Measurements from ENCODE around the gene PABPN1L.

Gene PABPN1L

DNA sequence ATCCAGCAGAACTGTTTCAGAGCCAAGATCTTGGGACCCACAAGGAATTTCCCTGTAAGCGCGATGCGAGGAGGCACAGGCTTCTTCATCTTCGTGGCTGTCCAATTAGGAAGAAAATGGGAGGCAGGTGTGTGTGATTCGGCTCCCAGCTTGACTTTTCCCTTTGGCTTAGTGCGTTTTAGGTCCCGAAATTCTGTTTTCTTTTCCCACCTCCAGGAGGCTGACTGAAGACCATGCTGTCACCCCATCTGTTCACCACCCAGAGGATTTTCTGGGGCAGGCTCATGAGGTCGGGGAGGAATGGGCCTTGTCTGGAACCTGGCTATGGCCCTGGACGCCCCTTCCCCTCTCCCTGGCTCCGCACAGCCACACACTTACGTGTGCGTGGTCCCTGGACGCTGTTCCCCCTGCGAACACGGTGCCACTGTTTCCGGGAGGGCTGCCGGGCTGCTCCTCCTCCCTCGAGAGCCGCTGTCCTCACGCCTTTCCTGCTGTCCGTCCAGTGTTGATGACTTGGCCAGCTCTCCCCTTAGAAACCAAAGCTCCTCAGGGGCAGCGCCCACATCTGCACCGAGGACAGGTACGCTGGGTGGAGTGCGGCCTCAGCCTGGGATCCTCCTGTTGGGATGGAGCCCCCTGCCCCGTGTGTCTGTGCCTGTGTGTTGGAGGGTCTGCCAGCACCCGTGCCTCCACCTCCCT is 2.7 kb upstream of the PABPN1L start:
- TF ChIP-seq, protein P1, sequence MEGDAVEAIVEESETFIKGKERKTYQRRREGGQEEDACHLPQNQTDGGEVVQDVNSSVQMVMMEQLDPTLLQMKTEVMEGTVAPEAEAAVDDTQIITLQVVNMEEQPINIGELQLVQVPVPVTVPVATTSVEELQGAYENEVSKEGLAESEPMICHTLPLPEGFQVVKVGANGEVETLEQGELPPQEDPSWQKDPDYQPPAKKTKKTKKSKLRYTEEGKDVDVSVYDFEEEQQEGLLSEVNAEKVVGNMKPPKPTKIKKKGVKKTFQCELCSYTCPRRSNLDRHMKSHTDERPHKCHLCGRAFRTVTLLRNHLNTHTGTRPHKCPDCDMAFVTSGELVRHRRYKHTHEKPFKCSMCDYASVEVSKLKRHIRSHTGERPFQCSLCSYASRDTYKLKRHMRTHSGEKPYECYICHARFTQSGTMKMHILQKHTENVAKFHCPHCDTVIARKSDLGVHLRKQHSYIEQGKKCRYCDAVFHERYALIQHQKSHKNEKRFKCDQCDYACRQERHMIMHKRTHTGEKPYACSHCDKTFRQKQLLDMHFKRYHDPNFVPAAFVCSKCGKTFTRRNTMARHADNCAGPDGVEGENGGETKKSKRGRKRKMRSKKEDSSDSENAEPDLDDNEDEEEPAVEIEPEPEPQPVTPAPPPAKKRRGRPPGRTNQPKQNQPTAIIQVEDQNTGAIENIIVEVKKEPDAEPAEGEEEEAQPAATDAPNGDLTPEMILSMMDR (IDR thresholded peaks at IDR 0.05; ENCODE audit: borderline replicate concordance, control extremely low read depth, extremely low read depth, insufficient read depth, missing control alignments) = no peak
- in situ Hi-C loops (cut with MboI; ENCODE audit: low sequenced_read_pairs, unreplicated experiment) = no loop called here
- no peak for DNase-seq (ENCODE audit: low spot score)

DNA sequence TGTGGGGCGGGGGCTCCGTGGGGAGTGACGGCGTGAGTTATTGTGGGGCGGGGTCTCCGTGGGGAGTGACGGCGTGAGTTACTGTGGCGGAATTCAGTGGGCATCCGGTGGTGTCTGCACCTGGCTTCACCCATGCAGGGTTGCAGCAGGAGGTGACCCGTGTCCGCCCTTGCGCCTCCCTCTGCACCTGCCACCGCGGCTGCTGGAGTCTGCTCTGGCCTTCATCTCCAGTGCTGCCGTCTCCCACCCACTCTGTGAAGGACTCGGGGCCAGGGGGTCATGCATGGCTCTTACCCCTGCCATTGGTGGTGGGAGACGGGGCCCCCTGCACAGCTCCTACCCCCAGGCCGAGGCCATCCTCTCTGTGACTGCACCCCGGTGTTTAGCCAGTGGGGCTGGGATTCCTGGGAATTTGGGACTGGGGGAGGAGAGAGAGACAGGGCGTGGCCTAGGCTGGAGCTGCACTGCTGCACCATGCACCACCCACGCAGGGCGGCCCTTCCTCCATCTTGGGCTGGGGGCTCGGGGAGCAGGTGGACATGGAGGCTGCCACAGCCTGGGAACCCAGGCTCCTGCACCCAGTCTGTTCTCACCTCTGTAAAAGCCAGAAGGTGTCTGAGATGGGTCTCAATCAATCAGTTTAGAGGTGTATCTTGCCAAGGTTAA is 1.3 kb upstream of the PABPN1L start:
- in situ Hi-C loops (cut with MboI; ENCODE audit: low sequenced_read_pairs, unreplicated experiment) = no loop called here
- DNase-seq (ENCODE audit: low spot score) = no peak

DNA sequence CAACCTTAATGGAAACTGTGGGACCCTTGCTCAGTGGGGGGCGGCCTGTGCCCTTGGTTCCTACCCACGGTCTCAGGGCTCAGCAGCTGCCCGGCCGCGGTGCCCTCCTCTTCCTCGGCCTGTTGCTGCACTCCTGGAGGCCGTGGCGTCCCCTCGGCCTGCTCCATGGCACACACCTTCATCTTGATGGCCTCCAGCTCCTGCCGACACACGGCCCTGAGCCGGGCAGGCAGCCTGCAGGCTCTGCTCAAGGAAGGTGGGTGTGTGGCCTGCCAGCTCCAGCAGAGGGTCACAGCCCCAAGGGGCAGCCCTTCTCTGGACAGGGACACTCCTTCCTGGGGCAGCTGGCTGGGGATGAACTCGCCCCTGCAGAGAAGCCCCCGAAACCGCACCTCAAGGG is 718 bp downstream of the PABPN1L start:
- no peak for DNase-seq (ENCODE audit: low spot score)
- in situ Hi-C loops (cut with MboI; ENCODE audit: low sequenced_read_pairs, unreplicated experiment) = no loop called here
- TF ChIP-seq, protein P1 (IDR thresholded peaks at IDR 0.05; ENCODE audit: borderline replicate concordance, control extremely low read depth, extremely low read depth, insufficient read depth, missing control alignments) = no peak

More for the DNA sequence above, 1.3 kb upstream of the PABPN1L start:
- TF ChIP-seq, protein P1 (IDR thresholded peaks at IDR 0.05; ENCODE audit: borderline replicate concordance, control extremely low read depth, extremely low read depth, insufficient read depth, missing control alignments) = no peak

DNA sequence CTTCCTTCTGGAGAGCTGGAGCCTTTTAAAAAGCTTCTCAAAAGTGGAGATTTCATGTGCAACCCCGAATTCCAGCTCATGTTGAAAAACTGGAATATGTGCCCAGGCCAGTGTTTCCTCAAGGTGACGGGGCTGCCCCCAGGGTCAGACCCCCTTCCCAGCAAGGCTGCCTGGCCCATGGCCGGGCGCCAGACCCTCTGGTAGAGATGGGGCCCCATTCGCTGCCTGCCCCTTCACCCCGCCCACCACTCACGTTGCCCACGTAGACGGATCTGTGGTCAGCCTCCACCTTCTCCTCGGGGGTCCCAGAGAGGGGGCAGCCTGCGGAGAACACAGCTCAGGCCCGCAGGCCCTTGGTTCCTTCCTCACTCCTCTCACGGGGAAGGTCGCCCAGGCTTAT is 1.1 kb downstream of the PABPN1L start:
- DNase-seq (ENCODE audit: low spot score) = no peak
- in situ Hi-C loops (cut with MboI; ENCODE audit: low sequenced_read_pairs, unreplicated experiment) = no loop called here
- TF ChIP-seq, protein P1 (IDR thresholded peaks at IDR 0.05; ENCODE audit: borderline replicate concordance, control extremely low read depth, extremely low read depth, insufficient read depth, missing control alignments) = no peak

DNA sequence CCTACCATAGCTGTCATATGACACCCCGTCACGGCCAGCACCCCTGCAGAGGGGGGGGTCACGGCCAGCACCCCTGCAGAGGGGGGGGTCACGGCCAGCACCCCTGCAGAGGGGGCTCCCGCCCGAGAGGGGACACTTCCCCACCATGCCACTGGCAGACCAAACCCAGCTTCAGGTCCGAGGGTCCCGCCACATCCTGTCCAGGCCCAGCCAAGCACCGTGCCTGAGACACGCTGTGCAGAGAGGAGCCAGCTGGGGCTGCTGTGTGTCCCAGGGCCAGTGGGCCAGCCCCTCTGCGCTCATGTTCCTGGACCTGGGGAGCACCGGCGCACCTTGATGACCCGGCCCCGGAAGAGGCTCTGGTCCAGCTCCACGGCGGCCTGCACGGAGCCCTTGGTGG is 1.9 kb downstream of the PABPN1L start:
- in situ Hi-C loops (cut with MboI; ENCODE audit: low sequenced_read_pairs, unreplicated experiment) = no loop called here
- TF ChIP-seq, protein P1 (IDR thresholded peaks at IDR 0.05; ENCODE audit: borderline replicate concordance, control extremely low read depth, extremely low read depth, insufficient read depth, missing control alignments) = no peak

DNA sequence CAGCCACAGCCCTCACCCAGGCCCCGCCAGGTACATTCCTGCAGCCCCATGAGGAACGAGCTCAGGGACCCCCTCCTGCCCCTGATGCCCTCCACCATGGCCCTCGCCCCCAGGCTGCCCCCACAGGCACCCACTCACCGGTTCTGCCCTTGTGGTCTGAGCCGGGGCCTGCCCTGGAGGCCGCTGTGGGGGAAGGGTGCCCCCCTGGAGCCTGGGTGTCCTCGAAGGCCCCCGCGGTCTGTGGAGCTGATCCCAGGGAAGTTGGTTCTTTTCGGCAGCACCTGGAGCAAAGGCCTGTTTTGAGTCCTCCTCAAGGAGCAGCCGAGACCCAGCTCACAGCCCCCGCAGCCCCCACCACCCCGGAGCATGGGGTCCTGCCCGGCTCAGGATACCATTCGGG is 2.4 kb downstream of the PABPN1L start:
- in situ Hi-C loops (cut with MboI; ENCODE audit: low sequenced_read_pairs, unreplicated experiment) = no loop called here
- no peak for DNase-seq (ENCODE audit: low spot score)
- TF ChIP-seq, protein P1 (IDR thresholded peaks at IDR 0.05; ENCODE audit: borderline replicate concordance, control extremely low read depth, extremely low read depth, insufficient read depth, missing control alignments) = no peak

More for the DNA sequence above, 1.9 kb downstream of the PABPN1L start:
- DNase-seq (ENCODE audit: low spot score) = no peak
